HL-60 (cell line): ENCODE results near the gene TDRD12.

Source experiments
- CTCF ChIP-seq: IDR thresholded peaks from one replicate; pipeline ENCODE4 v1.5.1; 2011; ENCODE audit warnings: low read length, control low read depth, inconsistent platforms; ENCODE audit not compliant: insufficient read depth
- TF ChIP-seq, protein P1 (sequence below): IDR thresholded peaks from 2 replicates; pipeline ENCODE4 v1.6.1; 2012; ENCODE audit warnings: low read depth; ENCODE audit not compliant: insufficient replicate concordance

GRCh38 chr19:32822916-32823746 is 103.6 kb downstream of the TDRD12 start:
- TF ChIP-seq CTCF: no peak
- TF ChIP-seq, protein P1, sequence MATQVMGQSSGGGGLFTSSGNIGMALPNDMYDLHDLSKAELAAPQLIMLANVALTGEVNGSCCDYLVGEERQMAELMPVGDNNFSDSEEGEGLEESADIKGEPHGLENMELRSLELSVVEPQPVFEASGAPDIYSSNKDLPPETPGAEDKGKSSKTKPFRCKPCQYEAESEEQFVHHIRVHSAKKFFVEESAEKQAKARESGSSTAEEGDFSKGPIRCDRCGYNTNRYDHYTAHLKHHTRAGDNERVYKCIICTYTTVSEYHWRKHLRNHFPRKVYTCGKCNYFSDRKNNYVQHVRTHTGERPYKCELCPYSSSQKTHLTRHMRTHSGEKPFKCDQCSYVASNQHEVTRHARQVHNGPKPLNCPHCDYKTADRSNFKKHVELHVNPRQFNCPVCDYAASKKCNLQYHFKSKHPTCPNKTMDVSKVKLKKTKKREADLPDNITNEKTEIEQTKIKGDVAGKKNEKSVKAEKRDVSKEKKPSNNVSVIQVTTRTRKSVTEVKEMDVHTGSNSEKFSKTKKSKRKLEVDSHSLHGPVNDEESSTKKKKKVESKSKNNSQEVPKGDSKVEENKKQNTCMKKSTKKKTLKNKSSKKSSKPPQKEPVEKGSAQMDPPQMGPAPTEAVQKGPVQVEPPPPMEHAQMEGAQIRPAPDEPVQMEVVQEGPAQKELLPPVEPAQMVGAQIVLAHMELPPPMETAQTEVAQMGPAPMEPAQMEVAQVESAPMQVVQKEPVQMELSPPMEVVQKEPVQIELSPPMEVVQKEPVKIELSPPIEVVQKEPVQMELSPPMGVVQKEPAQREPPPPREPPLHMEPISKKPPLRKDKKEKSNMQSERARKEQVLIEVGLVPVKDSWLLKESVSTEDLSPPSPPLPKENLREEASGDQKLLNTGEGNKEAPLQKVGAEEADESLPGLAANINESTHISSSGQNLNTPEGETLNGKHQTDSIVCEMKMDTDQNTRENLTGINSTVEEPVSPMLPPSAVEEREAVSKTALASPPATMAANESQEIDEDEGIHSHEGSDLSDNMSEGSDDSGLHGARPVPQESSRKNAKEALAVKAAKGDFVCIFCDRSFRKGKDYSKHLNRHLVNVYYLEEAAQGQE: no peak
